Measurements from ENCODE around the gene SGSM2.
"Not testable (repeated sequence)": the region's sequence is repeated elsewhere in the genome, so short reads cannot be mapped to it uniquely, and the experiment has no call there.

SGSM2 gene, protein sequence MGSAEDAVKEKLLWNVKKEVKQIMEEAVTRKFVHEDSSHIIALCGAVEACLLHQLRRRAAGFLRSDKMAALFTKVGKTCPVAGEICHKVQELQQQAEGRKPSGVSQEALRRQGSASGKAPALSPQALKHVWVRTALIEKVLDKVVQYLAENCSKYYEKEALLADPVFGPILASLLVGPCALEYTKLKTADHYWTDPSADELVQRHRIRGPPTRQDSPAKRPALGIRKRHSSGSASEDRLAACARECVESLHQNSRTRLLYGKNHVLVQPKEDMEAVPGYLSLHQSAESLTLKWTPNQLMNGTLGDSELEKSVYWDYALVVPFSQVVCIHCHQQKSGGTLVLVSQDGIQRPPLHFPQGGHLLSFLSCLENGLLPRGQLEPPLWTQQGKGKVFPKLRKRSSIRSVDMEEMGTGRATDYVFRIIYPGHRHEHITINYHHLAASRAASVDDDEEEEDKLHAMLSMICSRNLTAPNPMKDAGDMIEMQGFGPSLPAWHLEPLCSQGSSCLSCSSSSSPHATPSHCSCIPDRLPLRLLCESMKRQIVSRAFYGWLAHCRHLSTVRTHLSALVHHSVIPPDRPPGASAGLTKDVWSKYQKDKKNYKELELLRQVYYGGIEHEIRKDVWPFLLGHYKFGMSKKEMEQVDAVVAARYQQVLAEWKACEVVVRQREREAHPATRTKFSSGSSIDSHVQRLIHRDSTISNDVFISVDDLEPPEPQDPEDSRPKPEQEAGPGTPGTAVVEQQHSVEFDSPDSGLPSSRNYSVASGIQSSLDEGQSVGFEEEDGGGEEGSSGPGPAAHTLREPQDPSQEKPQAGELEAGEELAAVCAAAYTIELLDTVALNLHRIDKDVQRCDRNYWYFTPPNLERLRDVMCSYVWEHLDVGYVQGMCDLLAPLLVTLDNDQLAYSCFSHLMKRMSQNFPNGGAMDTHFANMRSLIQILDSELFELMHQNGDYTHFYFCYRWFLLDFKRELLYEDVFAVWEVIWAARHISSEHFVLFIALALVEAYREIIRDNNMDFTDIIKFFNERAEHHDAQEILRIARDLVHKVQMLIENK

DNA sequence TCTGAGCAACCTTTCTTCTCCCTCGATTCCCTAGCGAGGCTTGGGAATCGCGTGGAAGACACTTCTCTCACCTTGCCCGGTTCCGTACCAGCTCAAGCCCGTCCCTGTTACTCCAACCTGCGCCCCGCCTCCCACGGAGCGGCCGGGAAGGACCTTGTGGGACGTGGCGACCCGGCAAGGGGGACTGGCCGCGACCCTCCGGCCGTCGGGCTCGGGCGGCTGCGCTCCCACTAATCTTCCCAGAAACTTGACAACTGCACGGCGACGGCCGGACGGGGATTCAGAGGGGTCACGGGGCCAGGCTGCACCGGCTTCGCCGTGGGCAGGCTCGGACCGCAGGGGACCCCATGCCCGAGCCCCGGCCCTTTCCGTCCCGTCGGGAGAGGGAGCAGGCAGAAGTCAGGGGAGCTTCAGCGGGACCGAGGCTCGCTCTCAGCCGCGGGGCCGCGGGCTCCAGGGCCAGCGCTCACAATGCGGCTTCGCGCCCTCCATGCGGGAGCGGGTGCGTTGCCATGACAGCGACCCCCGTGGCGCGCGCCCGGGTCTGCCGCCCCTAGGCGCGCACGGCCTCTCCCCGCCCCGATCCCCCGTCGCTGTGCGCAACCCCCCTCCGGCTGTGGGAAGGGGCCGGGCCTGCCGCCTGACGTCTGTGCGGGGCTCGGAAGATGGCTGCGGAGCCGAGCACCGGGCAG is at the start of gene SGSM2:
Gene SGSM2, plus strand, starts transcription at position 650 of the 692 bp plus-strand sequence. CDS start 188 bp downstream, outside the sequence.
- DNase-seq (ENCODE audit: low spot score) (peak; percentile 71), FAIRE-seq (no peak)

DNA sequence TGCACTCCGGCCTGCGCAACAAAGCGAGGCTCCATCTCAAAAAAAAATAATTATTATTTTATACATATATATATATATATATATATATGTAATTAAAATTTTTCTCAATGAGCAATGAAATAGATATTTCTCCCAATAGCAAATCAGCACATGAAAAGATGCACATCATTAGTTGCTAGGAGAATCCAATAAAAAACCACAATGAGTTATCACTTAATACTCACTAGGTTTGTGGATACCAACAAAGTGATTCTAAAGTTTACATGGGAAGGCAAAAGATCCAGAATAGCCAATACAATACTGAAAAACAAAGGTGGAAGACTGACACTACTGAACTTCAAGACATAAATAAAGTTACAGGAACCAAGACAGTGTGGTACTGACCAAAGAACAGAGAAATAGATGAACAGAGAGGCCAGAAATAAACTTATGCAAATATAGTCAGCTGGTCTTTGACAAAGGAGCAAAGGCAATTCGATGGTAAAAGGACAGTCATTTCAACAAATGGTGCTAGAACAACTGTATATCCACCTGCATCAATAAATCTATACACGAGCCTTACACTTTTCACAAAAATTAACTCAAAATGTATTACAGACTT is 47.3 kb upstream of the SGSM2 start:
- FAIRE-seq, result no peak
- DNase-seq (ENCODE audit: low spot score), result no peak

DNA sequence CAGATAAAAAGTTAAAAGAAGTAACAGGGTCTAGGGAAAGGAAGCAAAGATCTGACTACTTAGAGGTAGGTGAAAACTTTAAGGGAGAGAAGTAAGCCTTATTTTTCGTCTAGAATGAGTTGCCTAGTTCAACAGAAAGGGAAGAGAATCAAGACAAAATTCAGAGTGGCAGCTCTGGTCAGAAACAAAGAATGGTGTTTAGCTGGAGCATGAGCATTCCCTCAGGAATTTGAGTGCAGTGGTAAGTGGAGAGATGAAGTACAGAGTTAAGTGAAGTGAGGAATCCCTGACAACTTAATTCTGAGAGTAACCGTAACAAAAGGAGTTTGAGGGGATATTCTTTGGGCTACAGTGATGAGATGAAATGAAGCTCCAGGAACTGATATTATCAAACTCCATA is 45.2 kb upstream of the SGSM2 start:
- FAIRE-seq, result no peak

DNA sequence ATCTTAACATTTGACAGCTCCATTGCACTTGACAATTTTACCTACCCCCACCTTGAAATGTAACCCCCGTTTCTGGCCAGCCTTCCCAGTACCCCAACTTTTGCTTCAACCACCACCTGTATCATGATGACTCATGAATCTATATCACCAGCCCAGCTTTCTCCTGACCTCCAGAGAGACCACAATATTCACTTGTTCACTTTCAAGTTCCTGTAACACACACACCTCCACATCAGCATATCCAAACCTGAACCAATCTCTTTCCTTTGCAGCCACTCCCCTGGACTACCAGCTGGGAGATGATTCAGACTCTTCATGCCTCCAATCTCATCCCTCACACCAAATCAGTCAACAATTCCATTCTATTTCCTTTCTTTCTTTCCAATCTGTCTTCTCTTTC is 41.7 kb upstream of the SGSM2 start:
- DNase-seq (ENCODE audit: low spot score) (no peak), FAIRE-seq (no peak)

More for the DNA sequence above, 45.2 kb upstream of the SGSM2 start:
- DNase-seq (ENCODE audit: low spot score), result no peak

DNA sequence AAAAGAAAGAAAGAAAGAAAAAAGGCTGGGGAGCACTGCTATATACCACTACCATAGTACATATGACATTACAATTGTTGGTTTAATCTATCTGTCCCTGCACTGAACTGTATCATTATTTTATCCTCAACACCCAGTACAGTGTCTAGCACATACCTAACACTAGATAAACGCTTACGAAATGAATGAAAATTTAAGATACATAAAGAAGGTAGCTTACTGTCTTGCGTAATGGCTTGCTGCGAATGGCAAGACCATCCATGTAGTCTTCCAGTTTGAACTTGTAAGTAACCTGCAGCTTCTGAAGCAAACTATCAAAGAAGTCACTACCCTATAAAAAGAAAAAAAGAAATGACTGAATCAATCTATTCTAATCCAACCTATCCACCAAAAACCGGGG is 40.3 kb upstream of the SGSM2 start:
- DNase-seq (ENCODE audit: low spot score), result no peak
- no peak for FAIRE-seq

DNA sequence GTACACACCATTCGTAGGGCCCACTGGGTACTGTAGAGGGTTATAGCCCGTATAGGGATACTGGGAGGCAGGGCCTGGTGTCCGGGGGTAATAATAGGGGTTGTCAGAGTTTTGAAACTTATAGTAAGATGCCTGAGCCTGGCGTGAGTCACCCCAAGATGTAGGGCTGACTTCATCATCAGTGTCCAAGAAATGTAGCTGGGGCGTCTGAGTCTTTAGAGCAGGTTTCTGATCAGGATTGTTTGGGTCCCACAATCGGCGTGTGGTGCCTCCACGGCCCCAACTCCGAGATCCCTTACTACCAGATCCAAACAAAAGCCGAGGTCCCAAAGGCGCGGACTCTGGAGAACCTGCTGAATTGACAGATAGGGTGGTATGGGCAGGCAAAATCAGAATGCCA is 38.2 kb upstream of the SGSM2 start:
- no peak for FAIRE-seq
- no peak for DNase-seq (ENCODE audit: low spot score)

DNA sequence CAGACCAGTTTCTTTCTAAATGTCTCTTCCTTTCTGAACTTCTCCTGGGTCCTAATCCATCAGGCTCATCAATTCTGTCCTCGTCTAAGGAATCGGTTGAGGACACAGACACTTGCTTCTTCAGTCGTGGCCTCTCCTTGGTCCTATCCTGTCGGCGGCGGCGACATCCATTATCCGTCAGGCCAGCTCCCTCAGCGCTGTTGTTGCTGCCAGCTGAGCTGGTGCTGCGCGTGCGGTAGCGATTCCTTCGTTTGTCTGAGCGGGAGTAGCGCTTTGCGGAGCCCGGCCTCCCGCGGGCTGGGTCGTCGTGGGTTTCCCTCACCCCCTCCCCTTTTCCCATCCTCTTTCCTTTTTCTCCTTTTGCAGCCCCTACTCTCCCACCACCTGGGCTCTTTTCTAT is 37.5 kb upstream of the SGSM2 start:
- FAIRE-seq, result no peak

DNA sequence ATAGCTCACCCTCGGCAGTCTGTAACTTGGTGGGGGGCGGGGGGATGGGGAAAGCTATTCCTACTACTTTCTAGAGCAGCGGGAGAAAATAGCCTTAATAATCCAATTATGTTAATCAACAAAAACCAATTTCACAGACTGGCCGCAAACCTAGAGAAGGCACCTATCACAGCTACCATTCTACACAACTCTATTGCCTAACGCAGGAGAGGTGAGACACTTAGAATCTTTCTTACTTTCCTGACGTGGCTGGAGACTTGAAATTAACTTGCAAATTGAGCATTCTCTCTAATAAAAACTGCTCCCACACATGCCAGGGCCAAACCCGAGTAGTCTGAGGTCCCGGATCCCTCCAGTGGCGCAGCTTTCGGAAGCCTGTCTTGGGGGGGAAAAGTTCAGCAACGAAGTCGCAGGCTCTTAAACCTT is 34.5 kb upstream of the SGSM2 start:
- DNase-seq (ENCODE audit: low spot score) (no peak), FAIRE-seq (no peak)

More for the DNA sequence above, 37.5 kb upstream of the SGSM2 start:
- no peak for DNase-seq (ENCODE audit: low spot score)

DNA sequence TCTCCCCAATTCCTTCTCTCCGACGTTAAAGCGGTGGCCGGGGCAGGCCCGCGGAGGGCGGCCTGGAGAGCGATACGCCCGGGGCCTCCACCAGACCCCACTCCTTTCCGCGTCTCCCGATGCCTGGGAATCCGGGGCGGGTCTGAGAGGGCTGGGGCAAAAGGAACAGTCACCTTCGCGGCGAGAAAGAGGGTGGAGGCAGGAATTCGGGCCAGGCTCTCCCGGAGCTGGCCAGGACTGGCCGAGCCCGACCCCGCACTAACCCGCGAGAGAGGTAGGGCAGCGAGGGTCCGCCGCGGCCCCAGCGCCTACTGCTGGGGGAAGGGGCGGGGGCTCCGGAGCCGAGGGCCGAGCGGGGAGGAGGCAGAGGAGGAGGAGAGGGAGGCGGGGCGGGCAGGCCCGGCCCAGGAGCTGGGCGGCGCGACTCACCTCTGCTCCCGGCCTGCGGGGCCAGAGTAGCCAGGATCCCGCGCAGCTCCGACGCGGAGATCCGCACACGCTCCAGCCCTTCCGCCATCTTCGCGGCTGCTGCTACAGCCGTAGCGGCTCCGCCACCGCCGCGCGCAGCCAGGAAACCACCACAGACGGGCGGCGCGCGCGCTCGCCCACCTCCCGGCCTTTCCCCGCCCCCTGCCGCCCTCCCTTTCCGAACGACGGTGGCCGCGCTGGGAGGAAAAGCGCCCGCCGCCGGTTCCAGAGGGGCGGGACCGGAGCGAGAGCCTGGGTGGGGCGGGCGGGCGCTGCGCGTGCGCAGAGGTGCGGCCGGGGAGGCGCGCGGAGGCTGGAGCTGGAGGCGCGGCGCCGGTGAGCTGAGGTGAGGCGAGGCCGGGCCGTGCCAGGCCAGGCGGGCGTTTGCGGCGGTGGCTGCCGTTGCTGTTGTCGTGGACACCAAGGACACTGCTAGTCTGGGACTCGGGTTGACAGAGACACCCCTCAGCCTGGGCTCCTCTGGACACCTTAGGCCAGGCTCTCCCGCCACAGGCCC is 33.8 kb upstream of the SGSM2 start, which contains the start of the genes SMG6 and SRR:
Gene SMG6, minus strand, starts transcription at position 582 of the 985 bp plus-strand sequence. Its CDS starts 65 bp downstream, at position 517.
Gene SRR, plus strand, starts transcription at position 747 of the 985 bp plus-strand sequence. CDS start 11,611 bp downstream, outside the sequence.
- no peak for FAIRE-seq

DNA sequence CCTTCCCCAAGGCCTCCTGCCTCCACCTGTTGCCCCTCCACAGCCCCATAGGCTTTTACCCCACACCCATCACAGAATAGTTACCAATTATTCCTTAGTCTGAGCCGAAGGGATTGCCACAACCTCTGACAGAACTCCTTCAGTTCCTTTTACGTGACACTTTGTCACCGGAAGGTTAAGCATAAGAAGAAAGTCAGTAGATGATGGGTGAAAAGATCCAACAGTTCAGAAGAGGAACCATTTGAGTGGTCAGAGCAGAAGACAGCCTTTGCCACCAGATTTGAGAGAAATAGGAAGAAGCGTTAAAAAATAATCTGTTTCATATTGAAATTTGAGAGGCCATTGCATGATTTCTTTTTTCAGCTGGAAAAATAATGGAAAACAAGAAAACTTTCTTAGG is 32.4 kb upstream of the SGSM2 start:
- FAIRE-seq, result no peak
- DNase-seq (ENCODE audit: low spot score), result no peak

More for the DNA sequence above, 33.8 kb upstream of the SGSM2 start, which contains the start of the genes SMG6 and SRR:
- DNase-seq (ENCODE audit: low spot score), result peak; percentile 94

DNA sequence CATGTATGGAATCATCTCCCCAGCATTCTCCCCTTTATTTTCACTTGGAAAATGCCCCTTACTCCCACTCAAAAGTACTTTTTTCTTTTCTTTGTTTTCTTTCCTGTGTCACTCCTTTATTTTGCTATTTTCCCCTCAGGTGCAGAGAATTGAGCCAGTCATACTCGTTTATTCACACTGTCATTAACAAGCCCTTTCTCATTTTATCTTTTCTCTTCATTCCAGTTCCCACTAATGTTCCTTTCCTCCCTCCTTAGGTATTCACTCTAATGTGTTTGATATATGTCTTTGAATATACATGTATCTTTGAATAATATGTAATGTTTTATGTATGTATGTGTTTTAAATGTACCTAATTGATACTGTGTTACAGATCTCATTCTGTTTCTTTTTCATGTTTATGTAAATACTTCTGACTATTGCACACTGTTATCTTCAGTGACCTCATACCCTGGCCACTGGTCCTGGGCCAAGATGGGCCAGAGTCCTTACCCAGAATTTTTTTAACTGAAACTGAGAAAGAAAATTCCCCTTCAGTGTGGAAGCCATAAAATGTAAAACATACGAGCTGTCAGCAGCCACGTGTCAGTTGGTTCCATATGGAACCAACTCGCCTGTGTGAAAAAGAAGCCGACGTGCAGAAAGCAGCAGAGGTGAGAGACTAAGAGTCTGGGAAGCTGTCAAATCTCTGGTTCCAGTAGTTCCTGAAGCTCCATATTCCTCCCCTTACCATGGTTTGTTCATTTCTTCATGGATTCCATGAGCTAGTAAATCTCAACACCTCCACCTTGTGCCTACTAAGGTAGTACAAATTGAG is 27.8 kb upstream of the SGSM2 start:
- DNase-seq (ENCODE audit: low spot score), result no peak

DNA sequence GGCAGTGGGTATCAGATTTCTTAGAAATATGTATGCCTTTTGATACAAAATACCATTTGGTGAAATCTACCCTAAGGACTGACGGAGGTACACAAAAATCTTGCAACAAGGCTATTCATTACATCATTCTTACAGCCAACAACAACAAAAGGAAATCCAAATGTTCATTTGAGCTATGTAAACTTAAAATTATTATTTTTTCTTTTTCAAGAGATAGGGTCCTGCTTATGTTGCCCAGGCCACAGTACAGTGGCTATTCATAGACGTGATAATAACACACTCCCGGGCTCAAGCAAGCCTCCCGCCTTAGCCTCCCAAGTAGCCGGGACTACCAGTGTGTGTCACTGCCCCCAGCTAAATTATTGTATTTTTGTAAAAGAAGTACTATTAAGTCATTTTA is 24.6 kb upstream of the SGSM2 start:
- FAIRE-seq (no peak), DNase-seq (ENCODE audit: low spot score) (no peak)

More for the DNA sequence above, 27.8 kb upstream of the SGSM2 start:
- FAIRE-seq, result no peak

DNA sequence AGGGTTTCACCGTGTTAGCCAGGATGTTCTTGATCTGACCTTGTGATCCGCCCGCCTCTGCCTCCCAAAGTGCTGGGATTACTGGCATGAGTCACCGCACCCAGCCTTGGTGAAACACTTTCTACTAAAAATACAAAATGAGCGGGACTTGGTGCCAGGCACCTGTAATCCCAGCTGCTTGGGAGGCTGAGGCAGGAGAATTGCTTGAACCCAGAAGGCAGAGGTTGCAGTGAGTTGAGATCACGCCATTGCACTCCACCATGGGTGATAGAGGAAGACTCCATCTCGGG is 20.4 kb upstream of the SGSM2 start:
- not testable (repeated sequence) for FAIRE-seq

DNA sequence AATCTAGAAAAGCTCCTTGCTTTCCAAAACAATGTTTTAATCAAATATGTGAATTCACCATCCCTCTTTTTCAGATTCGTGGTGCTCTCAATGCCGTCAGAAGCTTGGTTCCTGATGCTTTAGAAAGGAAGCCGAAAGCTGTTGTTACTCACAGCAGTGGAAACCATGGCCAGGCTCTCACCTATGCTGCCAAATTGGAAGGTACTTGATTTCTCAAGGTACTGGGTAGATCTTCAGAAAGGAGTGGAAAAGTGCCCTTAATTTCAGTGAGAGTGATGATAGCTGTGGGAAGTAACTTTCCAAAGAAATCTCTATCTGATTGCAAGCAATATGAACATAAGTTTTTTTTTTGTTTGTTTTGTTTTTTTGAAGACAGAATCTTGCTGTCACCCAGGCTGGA is 19.5 kb upstream of the SGSM2 start:
- DNase-seq (ENCODE audit: low spot score) (no peak), FAIRE-seq (no peak)

More for the DNA sequence above, 20.4 kb upstream of the SGSM2 start:
- DNase-seq (ENCODE audit: low spot score), result not testable (repeated sequence)

DNA sequence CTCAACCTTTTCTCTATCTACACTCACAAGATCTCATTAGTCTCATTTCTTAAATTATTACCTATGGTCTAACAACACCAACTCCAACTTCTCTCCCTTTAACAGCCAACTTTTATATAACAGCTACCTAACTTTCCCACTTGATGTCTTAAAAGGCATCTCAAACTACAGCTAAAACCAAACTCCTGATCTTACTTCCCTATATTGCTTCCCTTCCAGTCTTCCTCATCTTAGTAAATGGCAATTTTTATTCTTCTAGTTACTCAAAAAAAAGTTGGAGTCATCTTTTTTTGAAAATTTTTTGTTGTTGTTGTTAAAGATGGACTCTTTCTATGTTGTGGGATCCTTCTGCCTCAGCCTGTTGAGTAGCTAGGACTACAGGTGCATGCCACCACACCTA is 18.2 kb upstream of the SGSM2 start:
- no peak for FAIRE-seq

DNA sequence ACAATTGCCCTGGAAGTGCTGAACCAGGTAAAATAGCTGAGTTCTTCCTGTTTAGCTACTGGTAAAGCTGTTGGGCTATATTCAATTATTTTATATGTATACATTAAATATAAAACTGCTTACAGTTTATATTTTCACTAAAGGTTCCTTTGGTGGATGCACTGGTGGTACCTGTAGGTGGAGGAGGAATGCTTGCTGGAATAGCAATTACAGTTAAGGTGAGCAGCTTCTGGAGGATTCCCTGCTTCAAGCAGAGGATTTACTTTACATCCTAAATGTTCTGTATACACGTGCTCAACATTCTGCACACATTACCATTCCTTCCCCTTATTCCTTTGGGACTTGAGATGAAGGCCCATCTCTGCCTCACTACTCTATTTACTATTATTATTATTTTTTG is 15.9 kb upstream of the SGSM2 start:
- DNase-seq (ENCODE audit: low spot score) (no peak), FAIRE-seq (no peak)

More for the DNA sequence above, 18.2 kb upstream of the SGSM2 start:
- DNase-seq (ENCODE audit: low spot score), result no peak

DNA sequence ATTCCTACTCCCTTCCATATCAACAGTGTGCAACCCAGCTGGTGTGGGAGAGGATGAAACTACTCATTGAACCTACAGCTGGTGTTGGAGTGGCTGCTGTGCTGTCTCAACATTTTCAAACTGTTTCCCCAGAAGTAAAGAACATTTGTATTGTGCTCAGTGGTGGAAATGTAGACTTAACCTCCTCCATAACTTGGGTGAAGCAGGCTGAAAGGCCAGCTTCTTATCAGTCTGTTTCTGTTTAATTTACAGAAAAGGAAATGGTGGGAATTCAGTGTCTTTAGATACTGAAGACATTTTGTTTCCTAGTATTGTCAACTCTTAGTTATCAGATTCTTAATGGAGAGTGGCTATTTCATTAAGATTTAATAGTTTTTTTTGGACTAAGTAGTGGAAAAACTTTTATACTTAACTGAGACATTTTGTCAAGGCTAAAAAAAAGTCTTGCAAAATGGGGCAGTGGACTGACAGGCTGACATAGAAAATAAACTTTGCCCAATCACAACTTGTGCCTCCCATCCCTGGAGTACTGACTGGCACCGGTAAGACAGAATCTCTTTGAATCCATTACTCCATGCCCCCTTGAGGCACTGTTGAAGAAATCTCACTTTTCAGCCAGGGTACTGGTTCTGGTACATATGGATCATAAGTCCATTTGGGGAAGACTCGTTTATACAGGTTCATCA is 13.5 kb upstream of the SGSM2 start:
- FAIRE-seq (no peak), DNase-seq (ENCODE audit: low spot score) (no peak)

DNA sequence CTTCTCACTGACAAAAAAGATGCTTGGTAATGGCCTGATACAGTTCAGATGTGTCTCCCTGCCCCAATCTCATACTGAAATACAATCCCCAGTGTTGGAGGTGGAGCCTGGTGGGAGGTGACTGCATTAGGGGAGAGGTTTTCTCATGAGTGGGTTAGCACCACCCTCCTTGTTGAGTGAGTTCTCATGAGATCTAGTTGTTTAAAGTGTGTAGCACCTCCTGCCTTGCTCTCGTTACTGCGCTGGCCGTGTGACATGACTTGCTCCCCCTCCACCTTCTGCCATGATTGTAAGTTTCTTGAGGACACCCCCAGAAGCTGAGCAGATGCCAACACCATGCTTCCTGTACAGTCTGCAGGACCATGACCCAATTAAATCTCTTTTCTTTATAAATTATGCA is 6.0 kb upstream of the SGSM2 start:
- FAIRE-seq, result no peak
- DNase-seq (ENCODE audit: low spot score), result no peak

Measured in urothelium cell line (cell line).